Stimulated activated CD8-positive, alpha-beta memory T cell treated with anti-CD3 and anti-CD28 coated beads, Interleukin-4, amount 100 ng/mL, for 24 hours (primary cell): Measurements from ENCODE around the gene COPS6.

Source experiments
- DNase-seq: peaks from one replicate; pipeline ENCODE4 v3.0.0-alpha.2; 2020; ENCODE audit warnings: low read depth

Gene COPS6

DNA sequence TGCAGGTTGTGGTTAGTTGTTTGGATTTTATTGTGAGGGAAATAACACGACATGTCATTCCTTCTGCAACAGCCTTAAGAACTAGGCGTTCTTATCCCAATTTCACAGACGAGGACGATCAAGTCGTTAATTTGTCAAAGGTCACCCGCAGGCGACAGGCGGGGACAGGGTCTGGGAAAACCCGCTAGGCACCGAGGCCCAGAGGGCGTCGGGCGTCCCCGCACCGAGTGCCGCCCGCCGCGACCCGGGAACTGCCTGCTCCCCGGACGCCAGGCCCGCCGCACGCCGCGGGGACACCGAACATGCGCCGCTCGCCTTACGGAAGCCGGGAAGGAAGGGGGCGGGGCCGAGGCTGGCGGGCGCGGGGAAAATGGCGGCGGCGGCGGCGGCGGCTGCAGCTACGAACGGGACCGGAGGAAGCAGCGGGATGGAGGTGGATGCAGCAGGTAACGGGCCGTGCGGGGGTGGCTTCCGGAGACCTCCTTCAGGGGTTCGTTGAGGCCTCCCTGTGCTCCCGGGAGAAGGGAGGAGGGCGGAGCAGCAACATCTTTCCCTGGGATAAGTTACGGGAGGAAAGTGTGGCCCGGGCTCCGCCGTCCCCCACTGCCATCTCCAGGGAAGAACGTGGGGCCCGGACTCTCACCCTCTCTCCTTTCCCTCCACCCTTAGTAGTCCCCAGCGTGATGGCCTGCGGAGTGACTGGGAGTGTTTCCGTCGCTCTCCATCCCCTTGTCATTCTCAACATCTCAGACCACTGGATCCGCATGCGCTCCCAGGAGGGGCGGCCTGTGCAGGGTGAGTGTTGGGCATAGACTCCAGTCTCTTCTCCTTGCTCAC is at the start of gene COPS6:
Gene COPS6 (plus strand): TSS at position 349 of the 837 bp plus-strand sequence. CDS start 22 bp downstream, at position 371.
- peak; percentile 80 for DNase-seq

DNA sequence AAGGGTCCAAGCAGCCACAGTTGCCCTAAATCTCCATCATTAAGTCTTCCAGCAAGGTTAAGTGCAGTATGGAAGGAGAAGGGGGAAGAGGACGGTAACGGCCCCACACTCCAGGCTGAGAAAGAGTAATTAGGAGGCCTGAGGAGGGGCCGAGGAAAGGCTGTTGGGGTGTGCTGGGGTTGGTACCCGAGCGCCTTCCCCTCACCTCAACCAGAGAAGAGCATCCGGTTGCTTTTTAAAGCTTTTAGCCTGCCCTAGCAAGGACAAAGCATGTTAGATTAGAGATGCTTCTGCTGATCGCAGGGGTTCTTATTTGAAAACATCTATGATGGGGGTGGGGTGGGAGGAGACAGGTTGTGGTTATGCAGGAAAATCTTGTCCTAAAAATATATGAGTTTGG is 48.2 kb upstream of the COPS6 start:
- no peak for DNase-seq

DNA sequence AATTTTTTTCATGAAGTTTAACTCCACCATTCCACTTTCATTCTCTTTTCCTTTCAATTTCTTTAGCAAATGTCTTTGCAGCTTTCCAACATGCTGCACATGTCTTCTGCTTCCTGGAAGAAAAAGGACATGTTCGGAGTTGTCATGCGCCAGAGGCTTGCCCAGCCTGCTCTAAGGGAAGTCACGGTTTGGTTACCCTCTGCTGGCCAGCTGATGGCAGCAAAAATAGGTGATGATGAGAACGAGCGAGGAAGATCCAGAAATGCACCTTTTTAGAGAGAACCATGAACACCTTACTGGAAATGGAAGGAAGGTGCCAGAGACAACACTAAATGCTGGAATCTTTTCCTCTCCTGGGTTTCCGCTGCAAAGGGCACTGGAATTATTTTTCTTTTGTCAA is 44.1 kb upstream of the COPS6 start:
- no peak for DNase-seq

DNA sequence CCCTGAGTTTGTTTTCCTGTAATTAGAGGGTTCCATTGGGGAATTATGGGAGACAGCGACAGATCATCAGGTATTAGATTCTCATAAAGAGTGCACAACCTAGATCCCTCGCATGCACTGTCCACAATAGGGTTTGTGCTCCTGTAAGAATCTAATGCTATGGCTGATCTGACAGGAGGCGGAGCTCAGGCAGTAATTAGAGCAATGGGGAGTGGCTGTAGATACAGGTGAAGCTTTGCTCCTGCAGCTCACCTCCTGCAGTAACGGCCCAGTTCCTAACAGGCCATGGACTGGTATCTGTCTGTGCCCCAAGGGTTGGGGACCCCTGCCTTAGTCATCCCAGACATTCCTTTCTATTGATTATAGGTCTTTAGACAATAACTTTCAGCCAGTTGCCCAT is 40.1 kb upstream of the COPS6 start:
- no peak for DNase-seq

DNA sequence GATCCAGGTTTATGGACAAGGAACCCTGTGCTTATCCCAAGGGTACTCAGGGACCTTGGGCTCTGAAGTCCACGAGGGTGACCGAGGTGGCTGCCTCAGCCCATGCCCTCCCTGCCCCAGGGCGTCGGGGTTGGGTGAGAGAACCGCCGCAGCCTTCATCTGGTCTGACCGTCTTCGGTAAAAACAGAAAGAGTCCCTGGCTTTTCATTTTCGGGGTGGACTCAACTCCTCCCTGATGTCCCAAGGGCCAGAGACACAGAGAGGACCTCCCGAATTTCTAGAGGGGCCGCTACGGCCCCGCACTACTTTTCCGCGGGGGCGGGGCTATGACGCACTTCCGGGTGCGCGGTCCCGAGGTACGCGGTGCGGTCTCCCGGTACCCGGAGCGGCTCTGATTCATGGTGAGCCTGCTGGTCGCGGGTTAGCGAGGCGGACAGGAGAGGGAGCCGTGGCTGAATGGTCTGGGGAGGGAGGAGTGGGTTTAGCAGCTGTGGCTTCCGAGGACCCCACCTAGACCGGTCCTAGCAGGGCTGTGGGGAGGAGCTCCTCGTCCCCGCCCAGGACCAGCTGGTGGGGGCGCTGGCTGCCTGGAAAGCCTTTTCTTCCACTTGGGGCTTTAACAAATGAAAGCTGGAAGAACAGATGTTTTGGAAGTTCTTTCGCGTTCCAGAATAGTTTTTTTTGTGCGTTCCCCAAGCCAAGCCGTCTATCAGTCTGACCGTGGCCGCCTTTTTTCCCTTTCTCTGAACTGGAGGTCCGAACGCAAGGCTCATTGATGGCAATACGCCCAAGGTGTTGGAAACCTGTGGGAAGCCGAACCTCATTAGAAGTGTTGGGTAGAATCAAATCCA is 39.1 kb upstream of the COPS6 start, which contains the start of gene ZSCAN21:
Gene ZSCAN21 (plus strand): TSS at position 334 of the 851 bp plus-strand sequence. CDS start 7,233 bp downstream, outside the sequence.
- DNase-seq, result peak; percentile 73

DNA sequence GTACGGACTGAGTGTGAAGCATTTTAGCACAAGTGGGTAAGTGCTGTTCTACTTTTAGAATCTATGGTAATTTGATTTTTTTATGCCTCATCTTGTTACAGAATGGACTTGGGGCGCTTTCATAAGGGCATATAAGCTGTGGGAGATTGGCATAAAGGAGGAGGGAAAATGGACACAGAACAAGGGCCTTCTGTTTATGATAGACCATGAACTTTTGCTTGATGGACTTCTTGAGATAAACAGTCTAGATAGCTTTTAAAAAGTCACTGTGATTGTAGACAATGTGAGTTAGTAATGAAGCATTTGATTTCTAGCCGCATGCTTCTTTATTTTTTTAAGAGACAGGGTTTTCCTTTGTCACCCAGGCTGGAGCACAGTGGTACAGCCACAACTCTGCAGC is 37.2 kb upstream of the COPS6 start:
- no peak for DNase-seq

DNA sequence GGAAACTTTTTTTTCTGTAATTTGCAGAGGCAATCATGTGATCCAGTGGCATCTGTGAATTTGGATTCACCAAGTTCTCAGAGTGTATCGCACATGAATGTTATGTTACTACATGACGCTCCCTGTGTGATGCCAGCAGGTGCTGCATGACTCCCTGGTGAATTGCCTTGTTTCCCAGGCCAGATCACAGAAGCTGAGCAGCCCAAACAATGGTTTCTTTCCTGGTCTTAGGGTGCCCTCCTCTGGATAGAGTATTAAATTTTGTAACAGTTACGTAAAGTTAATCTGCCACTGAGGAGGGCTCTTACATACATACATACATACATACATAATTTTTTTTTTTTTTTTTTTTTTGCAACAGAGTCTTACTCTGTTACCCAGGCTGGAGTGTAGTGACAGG is 35.6 kb upstream of the COPS6 start:
- no peak for DNase-seq

DNA sequence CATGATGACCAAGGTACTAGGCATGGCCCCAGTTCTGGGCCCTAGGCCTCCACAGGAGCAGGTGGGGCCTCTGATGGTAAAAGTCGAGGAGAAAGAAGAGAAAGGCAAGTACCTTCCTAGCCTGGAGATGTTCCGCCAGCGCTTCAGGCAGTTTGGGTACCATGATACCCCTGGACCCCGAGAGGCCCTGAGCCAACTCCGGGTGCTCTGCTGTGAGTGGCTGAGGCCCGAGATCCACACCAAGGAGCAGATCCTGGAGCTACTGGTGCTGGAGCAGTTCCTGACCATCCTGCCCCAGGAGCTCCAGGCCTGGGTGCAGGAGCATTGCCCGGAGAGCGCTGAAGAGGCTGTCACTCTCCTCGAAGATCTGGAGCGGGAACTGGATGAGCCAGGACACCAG is 31.8 kb upstream of the COPS6 start:
- DNase-seq, result no peak

DNA sequence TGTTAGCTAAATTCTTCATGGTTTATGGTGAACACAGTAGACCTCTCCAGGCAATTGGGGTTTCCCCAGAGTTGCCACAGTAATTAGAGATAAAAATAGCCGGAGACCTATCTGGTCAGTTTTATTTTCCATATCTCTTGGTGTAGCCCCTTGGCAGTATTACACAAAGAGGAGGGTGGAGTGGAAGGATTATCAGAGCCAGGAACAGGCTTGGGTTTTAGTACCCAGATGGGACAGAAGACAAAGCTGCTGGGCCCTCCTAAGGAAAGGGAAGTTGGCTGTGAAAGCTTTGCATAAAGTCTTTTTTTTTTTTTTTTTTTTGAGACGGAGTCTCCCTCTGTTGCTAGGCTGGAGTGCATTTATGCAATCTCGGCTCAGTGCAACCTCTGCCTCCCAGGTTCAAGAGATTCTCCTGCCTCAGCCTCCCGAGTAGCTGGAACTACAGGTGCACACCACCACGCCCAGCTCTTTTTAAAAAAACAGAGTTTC is 29.5 kb upstream of the COPS6 start:
- DNase-seq, result no peak

DNA sequence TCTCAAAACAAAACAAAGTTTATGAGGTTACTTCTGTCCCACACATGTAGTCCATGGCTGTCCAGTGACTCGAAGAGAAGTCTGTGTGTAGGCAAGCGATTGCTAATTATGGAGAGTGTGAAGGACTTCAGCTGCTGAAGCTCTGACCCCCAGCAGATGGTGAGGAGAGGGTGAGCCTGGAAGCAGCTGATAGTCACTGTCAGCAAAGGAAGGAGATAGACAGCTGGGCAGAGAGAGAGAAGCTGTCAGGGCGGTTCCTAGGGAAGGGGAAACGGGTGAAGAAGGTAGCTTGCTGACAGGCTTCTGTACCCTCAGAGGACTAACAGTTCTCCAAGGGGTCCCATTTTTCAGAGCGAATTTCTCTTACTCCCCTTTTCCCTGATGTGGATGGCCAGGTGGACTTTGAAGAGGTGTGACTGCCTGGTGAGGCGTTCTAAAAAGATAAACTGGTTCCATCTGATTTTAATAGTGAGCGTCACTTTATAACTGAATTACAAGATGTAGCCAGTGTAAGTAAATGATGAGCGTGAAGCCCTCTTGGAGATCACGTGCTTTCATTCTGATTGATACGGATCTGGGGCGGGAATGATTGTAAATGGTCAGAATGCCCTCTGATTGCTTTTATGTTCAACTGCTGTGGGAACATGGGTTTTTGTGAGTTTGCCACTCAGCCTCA is 27.1 kb upstream of the COPS6 start:
- no peak for DNase-seq

DNA sequence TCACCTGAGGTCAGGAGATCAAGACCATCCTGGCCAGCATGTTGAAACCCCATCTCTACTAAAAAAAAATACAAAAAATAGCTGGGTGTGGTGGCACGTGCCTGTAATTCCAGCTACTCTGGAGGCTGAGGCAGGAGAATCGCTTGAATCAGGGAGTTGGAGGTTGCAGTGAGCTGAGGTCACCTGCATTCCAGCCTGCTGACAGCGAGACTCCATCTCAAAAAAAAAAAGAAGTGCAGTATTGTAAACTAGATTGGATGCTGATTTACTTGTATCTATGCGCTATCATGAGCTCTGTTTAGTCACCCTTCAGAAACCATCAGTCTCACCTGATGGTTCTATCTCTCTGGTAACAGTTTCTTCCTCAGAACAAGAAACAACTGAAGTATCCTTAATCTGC is 25.4 kb upstream of the COPS6 start:
- DNase-seq, result no peak

DNA sequence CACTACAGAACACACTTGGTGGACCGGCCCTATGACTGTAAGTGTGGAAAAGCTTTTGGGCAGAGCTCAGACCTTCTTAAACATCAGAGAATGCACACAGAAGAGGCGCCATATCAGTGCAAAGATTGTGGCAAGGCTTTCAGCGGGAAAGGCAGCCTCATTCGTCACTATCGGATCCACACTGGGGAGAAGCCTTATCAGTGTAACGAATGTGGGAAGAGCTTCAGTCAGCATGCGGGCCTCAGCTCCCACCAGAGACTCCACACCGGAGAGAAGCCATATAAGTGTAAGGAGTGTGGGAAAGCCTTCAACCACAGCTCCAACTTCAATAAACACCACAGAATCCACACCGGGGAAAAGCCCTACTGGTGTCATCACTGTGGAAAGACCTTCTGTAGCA is 24.6 kb upstream of the COPS6 start:
- no peak for DNase-seq

DNA sequence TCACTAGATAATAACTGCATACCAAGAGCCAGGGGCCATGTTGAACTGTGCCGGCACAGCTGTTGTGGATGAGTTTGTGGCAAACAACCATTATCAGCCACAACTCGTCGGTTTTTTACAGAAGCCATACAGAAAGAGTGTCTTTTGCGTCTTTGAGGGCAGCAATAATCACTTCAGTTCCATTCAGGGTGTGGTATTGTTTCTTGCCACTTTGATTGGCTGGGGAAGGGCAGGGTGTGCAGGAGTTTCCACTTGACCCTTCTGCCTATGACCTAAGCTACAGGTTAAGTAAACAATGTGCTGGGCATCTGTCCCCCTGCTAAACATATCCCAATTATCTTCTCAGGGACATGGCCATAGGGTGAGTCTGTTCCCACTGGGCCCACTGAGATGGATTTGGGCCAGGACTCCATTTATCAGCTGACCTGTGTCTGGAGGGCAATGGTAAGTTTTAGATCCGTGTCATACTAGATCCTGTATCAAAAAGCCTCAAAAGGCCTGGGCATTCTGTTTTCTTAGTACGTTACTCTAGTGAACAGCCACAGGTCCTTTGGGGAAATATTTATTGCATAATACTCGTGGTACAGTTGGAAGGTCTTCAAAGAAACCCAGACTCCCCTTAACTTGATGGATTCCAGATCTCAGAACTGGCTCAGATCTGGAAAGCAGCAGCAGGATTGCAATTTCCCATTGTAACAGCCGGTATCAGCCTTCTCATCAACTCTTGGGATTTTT is 23.1 kb upstream of the COPS6 start:
- DNase-seq, result no peak

DNA sequence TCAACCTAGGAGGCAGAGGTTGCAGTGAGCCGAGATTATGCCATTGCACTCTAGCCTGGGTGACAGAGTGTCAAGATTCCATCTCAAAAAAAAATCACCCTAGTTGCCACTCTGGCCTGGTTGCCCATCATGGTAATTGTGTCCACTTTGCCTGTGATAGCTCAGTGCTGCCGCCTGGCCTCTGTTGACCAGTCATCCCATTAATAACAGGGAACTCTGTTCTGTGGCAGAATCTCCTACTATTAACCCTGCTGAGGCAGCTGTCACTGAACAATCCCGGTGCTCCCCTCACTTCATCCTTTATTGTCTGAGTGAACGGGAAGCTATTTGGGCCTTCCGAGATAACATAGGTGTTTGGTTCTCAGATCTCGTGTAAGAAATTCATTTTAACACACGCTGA is 21.8 kb upstream of the COPS6 start:
- DNase-seq, result no peak

DNA sequence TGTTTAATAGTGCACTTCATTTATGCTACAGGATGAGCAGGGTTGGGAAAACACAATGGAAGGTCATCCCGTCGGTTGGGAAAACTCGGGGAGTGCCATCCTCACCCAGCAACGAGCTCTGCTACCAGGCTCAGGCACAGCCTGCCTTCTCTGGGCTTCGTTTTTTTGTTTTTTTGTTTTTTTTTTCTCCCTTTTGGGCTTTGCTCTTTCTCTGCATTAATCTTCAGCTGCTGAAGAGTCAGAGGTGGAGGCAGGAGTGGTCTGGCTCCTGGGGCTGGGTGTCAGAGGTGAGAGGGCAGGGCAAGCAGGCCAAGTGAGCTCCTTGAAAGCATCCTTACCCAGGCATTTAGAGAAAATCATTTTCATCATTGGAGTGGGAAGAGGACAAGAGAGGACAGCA is 18.8 kb upstream of the COPS6 start:
- DNase-seq, result no peak

DNA sequence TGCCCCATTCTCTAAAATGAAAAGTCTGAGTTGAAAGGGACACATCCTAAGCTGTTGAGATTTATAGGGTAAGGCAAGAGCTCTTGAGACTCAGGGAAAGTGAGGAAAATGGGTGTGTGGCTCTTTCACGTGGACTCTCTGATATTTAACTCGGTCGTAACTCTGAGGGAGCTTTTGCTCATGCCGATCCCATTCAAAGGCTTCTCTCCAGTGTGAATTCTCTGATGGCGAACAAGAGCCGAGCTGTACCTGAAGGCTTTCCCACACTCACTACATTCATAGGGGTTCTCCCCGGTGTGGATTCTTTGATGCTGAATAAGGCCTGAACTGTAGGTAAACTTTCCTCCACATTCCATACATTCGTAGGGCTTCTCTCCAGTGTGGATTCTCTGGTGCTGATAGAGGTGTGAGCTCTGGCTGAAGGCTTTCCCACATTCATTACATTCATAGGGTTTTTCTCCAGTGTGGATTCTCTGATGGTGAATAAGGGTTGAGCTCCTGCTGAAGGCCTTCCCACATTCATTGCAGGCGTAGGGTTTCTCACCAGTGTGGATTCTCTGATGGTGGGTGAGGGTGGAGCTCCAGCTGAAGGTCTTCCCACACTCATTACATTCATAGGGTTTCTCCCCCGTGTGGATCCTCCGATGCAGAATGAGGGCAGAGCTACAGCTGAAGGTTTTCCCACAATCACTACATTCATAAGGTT is 17.6 kb upstream of the COPS6 start:
- no peak for DNase-seq

DNA sequence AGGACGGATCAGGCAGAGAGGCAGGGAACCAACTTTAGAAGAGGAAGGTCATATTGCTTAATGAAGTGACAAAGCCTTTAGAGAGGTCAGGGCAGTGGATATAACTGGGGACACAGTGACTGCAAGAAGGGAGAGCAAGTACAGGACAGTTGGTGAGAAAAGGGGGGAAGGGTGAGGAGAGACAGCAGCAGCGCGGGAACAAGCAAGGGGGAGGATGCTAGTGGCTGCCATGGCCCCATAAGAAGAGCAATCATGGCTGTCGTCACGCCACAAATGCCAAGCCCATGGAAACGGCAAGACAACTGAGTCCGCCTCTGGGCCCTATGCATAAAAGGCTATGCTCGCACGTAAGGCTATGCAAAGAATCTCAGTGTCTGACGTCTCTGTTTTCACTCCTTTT is 16.3 kb upstream of the COPS6 start:
- DNase-seq, result no peak

DNA sequence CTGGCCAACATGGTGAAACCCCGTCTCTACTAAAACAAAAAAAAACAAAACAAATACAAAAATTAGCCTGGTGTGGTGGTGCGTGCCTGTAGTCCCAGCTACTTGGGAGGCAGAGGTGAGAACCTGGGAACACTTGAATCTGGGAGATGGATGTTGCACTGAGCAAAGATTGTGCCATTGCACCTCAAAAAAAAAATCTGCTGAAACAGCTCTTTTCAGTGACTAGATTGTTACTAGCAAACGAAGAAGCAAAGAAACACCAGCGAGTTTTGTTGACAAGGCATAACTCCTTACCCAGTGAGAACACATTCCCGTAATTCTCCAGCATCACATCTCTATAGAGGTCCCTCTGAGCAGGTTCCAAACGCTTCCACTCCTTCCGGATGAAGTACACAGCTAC is 13.9 kb upstream of the COPS6 start:
- DNase-seq, result no peak

DNA sequence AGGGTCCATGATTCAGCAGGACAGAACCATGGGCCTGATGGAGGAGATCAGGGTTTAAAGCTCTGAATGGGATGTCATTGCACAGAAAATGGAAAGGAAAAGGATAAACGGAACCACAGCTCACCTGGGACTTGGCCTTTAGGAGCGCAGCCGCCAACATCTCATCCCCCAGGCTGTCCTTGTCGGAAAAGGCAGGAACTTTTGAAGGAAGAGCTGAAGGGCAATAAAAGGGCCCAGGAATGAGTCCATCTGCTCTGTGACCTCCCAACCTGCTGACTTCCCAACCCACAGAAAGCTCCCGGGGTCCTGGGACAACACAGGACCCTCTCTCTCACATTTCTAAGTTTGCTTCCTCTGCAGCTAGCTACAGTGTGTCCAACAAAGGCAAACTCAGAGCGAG is 13.4 kb upstream of the COPS6 start:
- no peak for DNase-seq

DNA sequence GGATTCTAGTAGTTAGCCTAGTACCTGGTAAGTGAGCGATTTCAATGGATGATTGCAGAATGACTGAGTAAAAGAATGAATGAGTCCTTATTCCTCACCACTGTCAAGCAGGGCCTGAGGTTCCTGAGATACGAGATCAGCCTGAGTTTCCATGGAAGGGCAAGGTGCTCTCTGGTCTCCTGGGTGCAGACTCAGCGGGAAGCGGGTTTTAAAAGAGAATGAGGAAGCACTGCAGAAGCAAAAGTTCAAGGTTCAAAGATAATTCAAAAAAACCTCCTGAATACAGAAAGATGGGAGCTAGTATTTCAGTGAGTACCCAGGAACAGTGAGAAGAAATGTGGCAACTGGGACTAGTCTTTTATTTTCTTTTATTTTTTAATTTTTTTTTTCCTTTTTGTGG is 11.6 kb upstream of the COPS6 start:
- no peak for DNase-seq

DNA sequence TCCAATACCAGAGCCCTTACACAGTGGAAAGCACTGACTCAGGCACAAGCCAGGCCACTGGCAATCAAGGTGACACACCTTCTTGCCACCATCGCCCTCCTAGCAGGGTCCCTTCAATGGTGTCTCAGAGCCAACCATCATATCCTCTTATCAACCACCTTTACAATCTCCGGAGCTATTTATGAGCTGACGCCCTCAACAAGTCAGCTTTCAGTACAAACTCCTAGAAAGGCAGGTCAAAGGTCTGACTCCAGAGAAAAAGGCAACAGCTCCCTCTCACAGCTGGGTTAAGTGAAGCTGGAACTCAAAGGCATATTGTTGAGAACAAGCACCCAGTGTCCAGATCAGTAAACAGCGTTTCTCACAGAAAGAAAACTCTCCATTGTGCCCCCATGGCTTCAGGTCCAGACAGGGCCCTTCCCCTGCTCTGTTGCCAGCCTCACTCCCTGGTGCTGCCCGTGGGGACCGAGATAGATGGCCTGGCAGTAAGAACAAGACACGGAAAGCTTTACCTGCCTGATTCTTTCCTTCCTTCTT is 9.7 kb upstream of the COPS6 start:
- no peak for DNase-seq
